ENCODE measurements around the gene DYNLT4. TPM values are rescaled to one million over a fixed set of nuclear protein-coding genes. Genes with fewer than 3 reads are reported as not detected.

DYNLT4 gene
- total and polyA plus RNA-seq, 2 of the 13 experiments (the other 11 are each of a cell fraction or from before 2014, with no cell fraction given) = 0.77 TPM; not detected in 1

DNA sequence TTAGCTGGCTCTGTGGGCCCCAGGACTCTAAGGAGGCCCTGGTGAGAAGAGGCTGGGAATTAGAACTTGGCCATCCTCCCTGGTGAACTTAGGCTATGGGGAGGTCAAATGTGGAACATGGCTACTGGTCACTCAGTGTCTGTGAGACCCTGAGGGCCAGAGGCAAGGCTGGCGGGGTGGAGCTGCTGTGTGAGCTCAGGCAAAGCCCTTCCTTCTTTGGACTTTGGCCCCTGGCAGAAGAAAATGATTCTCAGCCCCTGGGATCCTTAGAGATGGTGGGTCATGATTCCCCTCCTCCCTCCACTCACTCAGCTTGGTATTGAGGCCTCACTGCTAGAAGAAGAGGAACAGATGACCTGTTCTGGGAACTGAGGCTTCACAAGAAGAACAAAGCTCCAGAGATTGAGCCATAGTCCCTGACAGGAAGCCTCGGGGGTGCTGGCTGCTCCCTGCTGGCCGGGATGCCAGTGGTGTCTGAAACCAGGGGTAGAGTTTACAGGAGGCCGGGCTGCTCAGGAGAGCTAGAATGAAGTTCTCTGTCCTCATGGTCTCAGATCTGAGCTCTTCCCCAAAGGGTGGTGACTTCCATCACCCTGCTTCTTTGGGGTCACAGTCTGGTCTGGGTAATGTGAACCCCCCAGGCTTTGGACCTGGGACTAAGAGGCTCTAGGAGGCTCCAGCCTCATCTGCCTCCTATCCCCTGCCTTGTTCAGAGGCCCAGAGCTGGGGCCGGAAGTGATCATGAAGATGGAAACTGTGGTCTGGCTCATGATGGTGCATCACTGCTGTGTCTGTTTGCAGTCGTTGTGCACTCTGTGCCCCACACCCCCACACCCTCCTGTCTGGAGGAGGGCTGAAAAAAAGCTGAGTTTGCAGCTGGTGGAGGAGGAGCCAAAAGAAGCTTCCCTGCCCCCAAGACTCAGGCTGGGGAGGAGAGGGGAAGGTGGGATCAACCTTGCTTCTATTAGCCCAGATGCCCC lies 2.1 kb upstream of the DYNLT4 start (continued):
- peak; percentile 41 for TF ChIP-seq TAF1 (CRISPR knock-in tag; IDR thresholded peaks at IDR 0.05)
- no peak for TF ChIP-seq ZNF577 (CRISPR knock-in tag; IDR thresholded peaks at IDR 0.05; ENCODE audit: borderline replicate concordance, low read depth)
- TF ChIP-seq MYC (CRISPR knock-in tag; IDR thresholded peaks at IDR 0.05; ENCODE audit: borderline replicate concordance) = no peak
- TF ChIP-seq THAP11 (CRISPR knock-in tag; IDR thresholded peaks at IDR 0.05) = 0 out of 2 replicates have a peak, but pooled peaks have one; percentile 17
- TF ChIP-seq SAFB2 (CRISPR knock-in tag; IDR thresholded peaks at IDR 0.05; ENCODE audit: borderline replicate concordance, low read depth) = no peak
- TF ChIP-seq MIER2 (CRISPR knock-in tag; IDR thresholded peaks at IDR 0.05) = no peak
- TF ChIP-seq SYNCRIP (IDR thresholded peaks at IDR 0.05; ENCODE audit: insufficient read depth, low read depth, low read length) = no peak
- no peak for TF ChIP-seq ZNF550 (CRISPR knock-in tag; IDR thresholded peaks at IDR 0.05; ENCODE audit: borderline replicate concordance)
- TF ChIP-seq PCBP1 (IDR thresholded peaks at IDR 0.05; ENCODE audit: borderline replicate concordance, low read depth, low read length) = no peak
- TF ChIP-seq ZBTB7A (CRISPR knock-in tag; IDR thresholded peaks at IDR 0.05) = 0 out of 2 replicates have a peak, but pooled peaks have one; percentile 50
- TF ChIP-seq PHF5A (CRISPR knock-in tag; IDR thresholded peaks at IDR 0.05; ENCODE audit: low read depth, unreplicated experiment) = no peak
- TF ChIP-seq ZNF720 (CRISPR knock-in tag; IDR thresholded peaks at IDR 0.05) = no peak
- no peak for TF ChIP-seq ZNF562 (CRISPR knock-in tag; IDR thresholded peaks at IDR 0.05; ENCODE audit: borderline replicate concordance)
- TF ChIP-seq, protein P1, sequence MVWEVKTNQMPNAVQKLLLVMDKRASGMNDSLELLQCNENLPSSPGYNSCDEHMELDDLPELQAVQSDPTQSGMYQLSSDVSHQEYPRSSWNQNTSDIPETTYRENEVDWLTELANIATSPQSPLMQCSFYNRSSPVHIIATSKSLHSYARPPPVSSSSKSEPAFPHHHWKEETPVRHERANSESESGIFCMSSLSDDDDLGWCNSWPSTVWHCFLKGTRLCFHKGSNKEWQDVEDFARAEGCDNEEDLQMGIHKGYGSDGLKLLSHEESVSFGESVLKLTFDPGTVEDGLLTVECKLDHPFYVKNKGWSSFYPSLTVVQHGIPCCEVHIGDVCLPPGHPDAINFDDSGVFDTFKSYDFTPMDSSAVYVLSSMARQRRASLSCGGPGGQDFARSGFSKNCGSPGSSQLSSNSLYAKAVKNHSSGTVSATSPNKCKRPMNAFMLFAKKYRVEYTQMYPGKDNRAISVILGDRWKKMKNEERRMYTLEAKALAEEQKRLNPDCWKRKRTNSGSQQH (CRISPR knock-in tag; IDR thresholded peaks at IDR 0.05; ENCODE audit: low read depth) = no peak
- no peak for TF ChIP-seq ZNF746 (CRISPR knock-in tag; IDR thresholded peaks at IDR 0.05)
- TF ChIP-seq ELF3 (CRISPR knock-in tag; IDR thresholded peaks at IDR 0.05) = no peak
- TF ChIP-seq, protein P2, sequence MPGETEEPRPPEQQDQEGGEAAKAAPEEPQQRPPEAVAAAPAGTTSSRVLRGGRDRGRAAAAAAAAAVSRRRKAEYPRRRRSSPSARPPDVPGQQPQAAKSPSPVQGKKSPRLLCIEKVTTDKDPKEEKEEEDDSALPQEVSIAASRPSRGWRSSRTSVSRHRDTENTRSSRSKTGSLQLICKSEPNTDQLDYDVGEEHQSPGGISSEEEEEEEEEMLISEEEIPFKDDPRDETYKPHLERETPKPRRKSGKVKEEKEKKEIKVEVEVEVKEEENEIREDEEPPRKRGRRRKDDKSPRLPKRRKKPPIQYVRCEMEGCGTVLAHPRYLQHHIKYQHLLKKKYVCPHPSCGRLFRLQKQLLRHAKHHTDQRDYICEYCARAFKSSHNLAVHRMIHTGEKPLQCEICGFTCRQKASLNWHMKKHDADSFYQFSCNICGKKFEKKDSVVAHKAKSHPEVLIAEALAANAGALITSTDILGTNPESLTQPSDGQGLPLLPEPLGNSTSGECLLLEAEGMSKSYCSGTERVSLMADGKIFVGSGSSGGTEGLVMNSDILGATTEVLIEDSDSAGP (CRISPR knock-in tag; IDR thresholded peaks at IDR 0.05; ENCODE audit: borderline replicate concordance) = no peak
- no peak for TF ChIP-seq ZFP36L1 (CRISPR knock-in tag; IDR thresholded peaks at IDR 0.05)
- no peak for TF ChIP-seq ARID2 (CRISPR knock-in tag; IDR thresholded peaks at IDR 0.05; ENCODE audit: borderline replicate concordance)
- no peak for TF ChIP-seq CREB1 (IDR thresholded peaks at IDR 0.05)
- TF ChIP-seq CREB1 (CRISPR knock-in tag; IDR thresholded peaks at IDR 0.05) = no peak
- TF ChIP-seq ZNF326 (CRISPR knock-in tag; IDR thresholded peaks at IDR 0.05; ENCODE audit: borderline replicate concordance) = no peak
- peak; percentile 55; the same call in 1 of the 2 replicates for TF ChIP-seq ZNF281 (CRISPR knock-in tag; IDR thresholded peaks at IDR 0.05; ENCODE audit: borderline replicate concordance)
- TF ChIP-seq ZFY (CRISPR knock-in tag; IDR thresholded peaks at IDR 0.05) = peak; percentile 7; the same call in 1 of the 2 replicates
- TF ChIP-seq CBX1 (IDR thresholded peaks at IDR 0.05; ENCODE audit: low read depth) = no peak
